ENCODE data around the gene GNB1. TPM values are rescaled to one million over a fixed set of nuclear protein-coding genes. Genes with fewer than 3 reads are reported as not detected.

The GNB1 gene
- total and polyA plus RNA-seq, 9 of the 15 experiments (the other 6 are each of a cell fraction or from before 2014, with no cell fraction given), result 34.3 to 388 (median 114) TPM

- TF ChIP-seq ZNF318 (IDR thresholded peaks at IDR 0.05; ENCODE audit: borderline replicate concordance in 1 of 2, low read depth in 1 of 2) (no peak), MED1 (CRISPR knock-in tag; IDR thresholded peaks at IDR 0.05; ENCODE audit: borderline replicate concordance) (no peak), PYGO2 (tag; IDR thresholded peaks at IDR 0.05) (no peak), MYNN (IDR thresholded peaks at IDR 0.05) (0 out of 2 replicates have a peak, but pooled peaks have one; percentile 29), MYNN (CRISPR knock-in tag; IDR thresholded peaks at IDR 0.05) (no peak), E2F8 (IDR thresholded peaks at IDR 0.05; ENCODE audit: low read depth, partially characterized antibody) (no peak), IRF2 (CRISPR knock-in tag; IDR thresholded peaks at IDR 0.05) (no peak), ARID3B (CRISPR knock-in tag; IDR thresholded peaks at IDR 0.05; ENCODE audit: borderline replicate concordance) (no peak), SIN3A (IDR thresholded peaks at IDR 0.05; ENCODE audit: borderline replicate concordance in 2 of 2, control insufficient read depth in 1 of 2, low read depth in 2 of 2, low read length in 2 of 2) (no peak; a peak in 2 of 4 replicates), ZNF655 (CRISPR knock-in tag; IDR thresholded peaks at IDR 0.05) (no peak), ZNF134 (CRISPR knock-in tag; conservative IDR thresholded peaks at IDR 0.05) (no peak)
- TF ChIP-seq, protein P1, sequence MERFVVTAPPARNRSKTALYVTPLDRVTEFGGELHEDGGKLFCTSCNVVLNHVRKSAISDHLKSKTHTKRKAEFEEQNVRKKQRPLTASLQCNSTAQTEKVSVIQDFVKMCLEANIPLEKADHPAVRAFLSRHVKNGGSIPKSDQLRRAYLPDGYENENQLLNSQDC (CRISPR knock-in tag; IDR thresholded peaks at IDR 0.05), result no peak
Observed at GRCh38 chr1:1891349-1892078, 627 bp upstream of the GNB1 start (continued).
